NCI-H2081 (cell line): Measurements from ENCODE around the gene ENKUR.
A peak's percentile ranks its signal among the peaks of the same experiment; 100 is the strongest.
"Not testable (repeated sequence)": the region's sequence is repeated elsewhere in the genome, so short reads cannot be mapped to it uniquely, and the experiment has no call there.

Experiments used
- DNase-seq, 2 experiments: peaks; one replicate each; lab custom pipeline; 2025; lab: John Stamatoyannopoulos, UW

Gene ENKUR

GRCh38 chr10:24973163-24973562, 42.8 kb downstream of the ENKUR start:
- no peak for DNase-seq

DNA sequence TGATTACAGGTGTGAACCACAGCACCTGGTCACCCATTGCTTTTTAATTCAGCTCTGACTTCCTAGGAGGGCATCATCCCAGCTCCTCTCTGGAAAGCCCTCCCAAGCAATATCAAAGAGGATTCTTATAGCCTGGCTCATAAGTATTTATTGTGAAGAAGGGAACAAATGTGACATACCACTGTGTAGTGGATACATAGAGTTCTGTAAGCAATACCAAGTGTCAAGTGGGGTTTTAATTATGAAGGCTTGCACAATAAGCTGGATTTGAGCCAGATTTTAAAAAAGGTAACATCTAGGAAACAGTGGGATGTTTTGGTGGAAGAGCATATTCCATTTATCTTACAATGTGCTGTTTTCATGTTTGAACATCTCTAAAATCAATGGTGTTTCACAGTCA, 44.6 kb downstream of the ENKUR start:
- DNase-seq: no peak

DNA sequence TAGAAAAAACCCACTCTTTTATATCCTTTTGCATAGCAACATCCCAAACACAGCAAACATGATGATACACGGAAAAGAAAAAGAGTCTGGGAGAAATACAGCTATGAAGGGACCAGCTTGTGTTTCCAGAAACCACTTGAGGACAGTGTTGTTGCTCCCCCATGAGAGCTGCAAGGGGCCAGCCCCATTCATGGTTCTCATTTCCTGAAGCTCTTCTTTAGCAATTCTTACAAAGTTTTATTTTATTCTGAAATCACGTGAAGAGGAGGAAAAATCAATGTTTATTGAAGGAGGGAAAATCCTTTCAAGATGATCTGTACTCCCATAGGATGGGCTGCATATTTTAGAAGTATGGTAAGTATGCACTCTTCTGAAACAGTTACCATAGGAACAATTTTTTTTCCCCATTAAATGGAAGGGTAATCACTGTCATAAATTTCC, 46.1 kb downstream of the ENKUR start:
- DNase-seq: no peak

- not testable (repeated sequence) for DNase-seq
Observed at GRCh38 chr10:24968951-24969350, 47.0 kb downstream of the ENKUR start.

DNA sequence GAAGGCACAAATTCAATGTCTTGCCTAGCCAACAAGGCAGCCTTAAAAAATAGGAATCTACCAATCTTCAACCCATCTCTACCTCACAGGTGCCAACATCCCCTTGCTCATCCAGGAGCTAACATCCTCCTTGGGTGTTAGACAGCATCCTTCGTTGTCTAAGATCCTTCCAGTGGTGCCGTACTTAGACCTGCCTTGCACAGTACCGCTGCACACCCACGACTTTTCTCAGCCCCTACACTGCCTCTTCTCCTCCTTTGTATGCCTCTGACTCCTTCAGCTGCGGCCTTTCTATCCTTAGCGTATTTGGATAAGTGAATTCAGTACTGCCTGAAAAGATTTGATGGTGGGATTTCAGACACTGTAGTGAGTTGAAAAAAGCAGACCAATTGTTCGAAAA, 47.6 kb downstream of the ENKUR start:
- DNase-seq: no peak

DNA sequence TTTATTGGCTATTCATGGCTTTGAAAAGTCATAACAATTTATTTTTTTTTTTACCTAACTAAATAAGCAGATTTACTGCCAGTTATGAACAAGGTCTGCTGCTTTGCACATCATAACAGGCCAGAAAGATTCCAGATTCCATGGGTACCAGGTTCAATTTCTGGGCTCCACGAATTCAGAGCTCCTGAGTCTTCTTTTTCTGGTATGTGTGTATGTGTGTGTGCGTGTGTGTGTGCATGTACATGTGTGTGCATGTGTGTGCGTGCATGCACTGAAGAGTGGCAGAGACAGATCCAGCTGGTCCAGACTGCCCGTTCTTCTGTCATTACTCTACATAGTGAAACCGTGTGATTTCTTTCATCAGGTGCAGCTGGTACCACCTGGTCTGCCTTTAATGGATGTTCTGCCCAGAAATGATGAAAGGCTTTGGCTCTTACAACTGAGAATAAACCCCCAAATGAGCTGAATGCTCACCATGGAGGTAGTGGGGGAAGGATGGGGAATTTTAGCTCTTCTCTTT, 48.9 kb downstream of the ENKUR start:
- no peak for DNase-seq

DNA sequence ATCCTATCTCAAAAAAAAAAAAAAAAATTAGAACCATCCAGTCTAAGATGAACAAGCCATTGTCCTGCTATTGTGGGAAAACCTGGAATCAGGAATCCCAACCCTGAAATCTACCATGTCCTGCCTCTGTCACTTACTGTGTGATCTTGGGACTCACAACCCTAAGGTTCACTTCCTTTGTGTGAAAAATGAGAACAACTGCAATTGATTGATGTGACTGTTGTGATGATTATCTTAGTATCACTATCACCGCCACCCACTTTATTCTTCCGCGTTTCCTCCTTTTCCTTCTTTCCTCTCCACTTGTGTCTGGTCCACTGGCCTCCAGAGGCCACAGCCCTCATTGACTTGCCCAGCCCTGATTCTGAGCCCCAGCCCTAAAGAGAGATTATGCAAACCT, 50.9 kb downstream of the ENKUR start:
- no peak for DNase-seq

DNA sequence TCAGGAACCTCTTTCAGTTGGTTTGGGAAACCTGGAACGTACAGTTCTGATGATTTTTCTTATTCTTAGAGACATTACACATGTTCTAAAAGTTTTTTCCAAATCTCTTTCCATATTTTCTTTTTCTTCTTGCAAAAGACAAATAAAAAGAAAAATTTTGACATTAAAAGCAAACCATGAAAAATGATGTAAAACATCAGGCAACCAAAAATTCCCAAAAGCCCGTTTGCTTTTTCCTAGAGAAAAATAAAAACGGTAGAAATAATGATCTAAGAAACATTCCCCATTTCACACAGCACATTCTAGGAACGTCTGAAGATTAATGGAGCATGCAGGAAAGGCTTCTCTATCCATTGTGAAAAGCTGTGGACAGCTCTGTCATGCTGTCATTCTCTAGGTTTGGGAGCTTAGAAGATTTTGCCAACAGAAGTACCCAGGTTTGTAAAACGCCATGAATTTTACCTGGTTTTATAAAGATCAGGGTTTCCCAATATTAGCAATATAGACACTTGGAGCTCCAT, 52.4 kb downstream of the ENKUR start:
- no peak for DNase-seq

GRCh38 chr10:24962995-24963394, 53.0 kb downstream of the ENKUR start:
- no peak for DNase-seq

- DNase-seq: no peak
Observed at GRCh38 chr10:24961582-24961981, 54.4 kb downstream of the ENKUR start.

DNA sequence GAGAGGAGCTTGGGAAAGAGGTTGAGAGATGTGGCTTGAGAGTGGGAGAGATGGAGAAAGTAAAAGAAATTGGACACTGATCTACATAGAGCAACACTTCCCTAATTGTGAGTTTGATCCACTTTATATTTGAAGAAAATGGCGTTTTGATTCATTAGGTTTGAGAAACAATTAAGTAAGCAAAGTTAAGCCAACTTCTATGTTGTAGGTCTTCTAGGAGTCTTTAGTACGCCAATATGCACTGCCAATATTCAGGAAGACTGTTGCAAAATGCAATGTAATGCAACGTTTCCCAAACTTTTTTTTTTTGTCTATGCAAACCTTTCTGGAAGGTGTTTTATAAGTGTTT, 56.6 kb downstream of the ENKUR start:
- DNase-seq: no peak

- DNase-seq: no peak
Observed at GRCh38 chr10:24958721-24959381, 57.1 kb downstream of the ENKUR start.

DNA sequence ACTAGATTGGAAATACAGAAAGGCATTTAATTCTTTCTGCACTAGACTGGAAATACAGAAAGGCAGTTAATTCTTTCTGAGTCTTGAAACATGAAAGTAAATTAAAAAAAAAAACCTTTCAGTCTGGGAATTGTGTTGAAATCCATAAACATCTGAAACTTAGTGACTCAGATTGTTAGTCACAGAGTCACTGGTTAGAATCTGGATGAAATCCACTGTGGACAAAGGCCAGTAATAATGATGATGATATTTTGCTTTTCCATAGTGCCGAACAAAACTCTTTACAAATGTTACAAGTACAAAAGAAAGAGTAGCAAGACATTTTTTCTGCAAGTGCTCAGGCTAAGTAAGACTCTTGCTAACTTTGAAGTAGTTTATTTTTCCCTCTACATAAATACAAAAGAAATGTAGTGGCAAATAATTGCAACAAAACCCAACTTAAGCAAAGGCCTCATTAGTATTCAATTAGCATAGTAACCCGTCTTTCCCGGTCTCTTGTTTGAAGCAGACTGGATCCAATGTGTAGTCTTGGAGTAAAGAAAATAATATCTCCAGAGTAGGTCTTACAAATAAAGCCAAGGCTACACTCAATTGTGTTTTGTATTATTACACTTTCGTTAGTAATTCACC, 57.8 kb downstream of the ENKUR start:
- no peak for DNase-seq

DNA sequence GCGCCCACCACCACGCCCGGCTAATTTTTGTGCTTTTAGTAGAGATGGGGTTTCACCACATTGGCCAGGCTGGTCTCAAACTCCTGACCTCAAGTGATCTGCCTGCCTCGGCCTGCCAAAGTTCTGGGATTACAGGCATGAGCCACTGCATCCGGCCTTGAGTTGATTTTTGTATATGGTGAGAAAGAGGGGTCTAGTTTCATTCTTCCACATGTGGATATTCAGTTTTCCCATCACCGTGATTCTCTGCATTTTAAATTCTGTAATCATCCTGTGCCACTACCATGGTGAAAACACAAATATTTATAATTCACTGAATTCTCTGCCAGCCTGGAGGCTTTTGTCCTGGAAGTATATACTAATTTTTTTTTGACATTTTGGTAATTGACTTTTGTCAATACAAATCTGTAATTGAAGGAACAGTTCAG, 58.3 kb downstream of the ENKUR start:
- not testable (repeated sequence) for DNase-seq

GRCh38 chr10:24953675-24954074, 62.3 kb downstream of the ENKUR start:
- no peak for DNase-seq

DNA sequence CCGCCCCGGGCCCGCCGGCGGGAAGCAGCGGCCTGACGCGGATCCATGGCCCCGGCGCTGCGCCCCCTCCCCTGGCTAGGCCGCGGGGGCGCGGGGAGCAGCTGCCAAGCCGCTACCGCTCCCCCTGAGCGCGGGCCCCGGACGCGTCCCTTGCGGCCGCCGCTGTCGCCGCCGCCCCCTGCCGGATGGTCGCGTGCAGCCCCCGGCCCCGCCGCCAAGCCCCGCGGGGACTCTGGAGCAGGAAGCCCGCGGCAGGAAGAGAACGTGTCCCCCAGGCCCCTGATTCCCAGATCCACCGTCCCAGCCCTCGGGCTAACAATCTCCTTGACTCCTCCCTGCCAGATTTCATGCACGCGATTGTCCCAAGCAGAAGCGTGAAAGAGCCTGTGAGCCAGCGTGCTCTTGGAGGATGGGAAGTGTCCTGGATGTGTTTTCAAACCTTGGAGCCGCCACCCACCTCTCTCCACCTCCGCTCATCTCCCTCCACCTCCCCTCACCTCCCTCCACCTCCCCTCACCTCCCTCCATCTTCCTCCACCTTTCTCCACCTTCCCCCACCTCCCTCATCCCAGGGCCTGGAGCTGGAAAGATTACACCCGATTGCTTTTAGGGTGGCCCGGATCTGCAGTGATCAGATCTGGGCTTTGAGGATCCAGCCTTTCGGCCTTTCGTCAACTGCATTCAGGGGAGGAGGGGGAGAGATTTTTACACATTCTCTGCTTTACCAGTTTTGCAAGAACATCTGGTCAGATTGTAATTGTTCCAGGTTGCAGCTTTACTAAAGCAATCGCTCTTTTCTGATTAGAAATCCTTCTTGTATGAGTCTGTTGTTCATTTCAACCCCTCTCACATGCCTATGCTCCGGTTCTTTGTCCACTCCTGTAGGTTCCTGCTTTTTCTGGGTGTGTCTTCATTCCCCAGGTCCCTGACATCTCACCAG, 63.0 kb downstream of the ENKUR start:
- peak; percentile 56 to 59 for DNase-seq

DNA sequence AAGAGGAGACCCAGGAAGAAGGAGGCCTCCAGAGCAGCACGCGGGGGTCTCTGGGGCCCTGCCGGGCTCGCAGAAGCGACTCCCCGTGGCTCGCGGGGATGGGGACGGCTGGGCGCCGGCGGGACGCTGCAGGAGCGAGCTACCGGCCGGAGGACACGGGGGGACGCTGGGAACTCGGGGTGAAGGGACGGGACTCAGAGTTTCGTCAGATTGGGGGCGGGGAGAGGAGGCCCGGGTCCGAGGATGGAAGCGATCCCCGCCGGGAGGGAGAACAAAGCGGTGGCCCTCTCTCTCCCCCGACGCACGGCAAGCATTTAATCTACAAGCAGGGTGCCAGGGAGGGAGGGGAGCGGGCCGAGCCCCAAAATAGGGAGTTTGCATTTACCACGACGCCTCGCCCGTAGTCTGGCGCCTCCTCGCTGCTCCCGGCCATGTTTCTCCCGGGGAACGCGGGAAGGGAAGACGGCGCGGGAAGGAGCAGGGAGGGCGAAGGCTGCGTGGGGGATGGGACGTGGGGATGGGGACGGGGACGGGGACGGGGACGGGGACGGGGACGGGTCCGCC, 63.7 kb downstream of the ENKUR start, which contains the start of gene PRTFDC1:
PRTFDC1 (minus strand) TSS at position 464 of the 564 bp plus-strand sequence; CDS start at position 433, 31 bp downstream.
- peak in 1 of 2 experiments; percentile 54 for DNase-seq

DNA sequence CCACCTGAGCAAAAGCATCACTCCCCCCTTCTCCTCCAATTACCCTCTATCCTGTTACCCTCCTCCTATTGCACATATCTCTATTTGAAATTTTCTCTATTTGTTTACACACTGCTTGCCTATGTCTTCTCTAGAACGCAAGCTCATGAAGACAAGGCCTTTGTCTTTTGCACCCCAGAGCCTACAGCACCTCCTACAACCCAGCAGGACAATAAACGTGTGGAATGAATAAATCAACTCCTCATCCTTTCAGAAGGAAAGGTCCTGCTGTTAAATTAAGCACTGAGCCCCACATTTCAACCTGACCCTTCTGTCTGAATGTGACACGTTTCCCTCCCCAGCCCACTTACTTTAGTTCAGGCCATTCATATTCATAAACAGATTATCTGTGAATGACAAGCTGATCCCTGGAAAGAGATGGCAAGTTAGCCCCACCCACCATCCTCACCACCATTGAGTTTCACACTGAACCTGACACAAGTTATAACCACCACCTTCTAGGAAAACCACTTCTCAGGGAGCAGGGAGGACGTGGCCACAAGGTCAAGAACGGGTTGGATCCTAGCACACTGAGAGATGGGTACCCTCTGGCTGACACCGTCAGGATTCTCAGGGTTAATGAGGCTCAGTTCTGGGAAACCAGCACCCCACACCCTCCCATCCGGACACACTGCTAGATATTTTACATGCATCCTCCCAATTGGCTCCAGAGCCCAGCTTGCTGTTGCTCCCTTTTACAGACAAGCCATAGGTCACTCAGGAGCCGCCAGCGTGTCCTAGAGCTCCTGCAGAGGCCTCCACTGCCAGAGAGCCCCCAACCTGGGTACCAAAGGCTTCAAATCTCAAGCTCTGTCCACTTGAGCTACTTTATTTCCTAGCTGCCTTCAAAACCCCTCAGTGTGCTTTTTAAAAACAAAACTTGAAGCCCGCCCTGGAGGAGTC, 64.5 kb downstream of the ENKUR start:
- DNase-seq: peak in 1 of 2 experiments; percentile 48

DNA sequence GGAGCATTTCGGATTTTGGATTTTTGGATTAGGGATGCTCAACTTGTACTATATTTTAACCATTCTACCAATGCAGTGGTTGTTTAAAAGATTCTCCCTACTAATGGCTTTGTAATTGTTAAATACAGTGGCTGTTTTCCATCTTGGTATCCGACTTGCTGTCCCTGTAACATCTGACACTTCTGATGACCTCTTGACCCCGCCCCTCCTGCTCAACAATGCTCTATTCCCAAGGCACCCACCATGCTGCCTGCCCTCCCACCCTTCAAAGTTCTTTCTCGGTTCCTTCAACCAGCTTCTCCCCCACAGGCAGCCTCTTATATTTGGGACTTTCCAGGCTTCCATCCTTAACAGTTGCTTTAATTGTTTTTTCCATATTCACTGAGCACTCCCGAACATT, 65.5 kb downstream of the ENKUR start:
- DNase-seq: no peak

DNA sequence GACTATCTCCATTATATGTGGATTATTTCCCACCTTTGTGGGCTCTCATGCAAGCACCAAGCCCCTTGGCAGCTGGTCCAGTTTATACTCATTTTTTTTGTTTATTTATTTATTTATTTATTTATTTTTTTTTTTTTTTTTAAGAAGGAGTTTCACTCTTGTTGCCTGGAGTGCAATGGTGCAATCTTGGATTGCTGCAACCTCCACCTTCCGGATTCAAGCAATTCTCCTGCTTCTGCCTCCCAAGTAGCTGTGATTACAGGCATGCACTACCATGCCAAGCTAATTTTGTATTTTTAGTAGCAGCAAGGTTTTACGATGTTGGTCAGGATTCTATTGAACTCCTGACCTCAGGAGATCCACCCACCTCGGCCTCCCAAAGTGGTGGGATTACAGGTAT, 66.3 kb downstream of the ENKUR start:
- DNase-seq: no peak
